Measurements from ENCODE around the gene ARHGAP22. TPM values are rescaled to one million over a fixed set of nuclear protein-coding genes. Genes with fewer than 3 reads are reported as not detected.

ARHGAP22 gene
- total RNA-seq, 1 donor from 2014 or later: 0.82 TPM

GRCh38 chr10:48478469-48478868 lies 126.4 kb downstream of the ARHGAP22 start:
- no peaks in the 10 kb centered on the region for H3K9me3 Mint-ChIP-seq
- H3K27ac Mint-ChIP-seq: no peak overlapping the region
- DNase-seq (no peak), ATAC-seq (ENCODE audit: low read depth) (no peak)
- TF ChIP-seq, protein P1, sequence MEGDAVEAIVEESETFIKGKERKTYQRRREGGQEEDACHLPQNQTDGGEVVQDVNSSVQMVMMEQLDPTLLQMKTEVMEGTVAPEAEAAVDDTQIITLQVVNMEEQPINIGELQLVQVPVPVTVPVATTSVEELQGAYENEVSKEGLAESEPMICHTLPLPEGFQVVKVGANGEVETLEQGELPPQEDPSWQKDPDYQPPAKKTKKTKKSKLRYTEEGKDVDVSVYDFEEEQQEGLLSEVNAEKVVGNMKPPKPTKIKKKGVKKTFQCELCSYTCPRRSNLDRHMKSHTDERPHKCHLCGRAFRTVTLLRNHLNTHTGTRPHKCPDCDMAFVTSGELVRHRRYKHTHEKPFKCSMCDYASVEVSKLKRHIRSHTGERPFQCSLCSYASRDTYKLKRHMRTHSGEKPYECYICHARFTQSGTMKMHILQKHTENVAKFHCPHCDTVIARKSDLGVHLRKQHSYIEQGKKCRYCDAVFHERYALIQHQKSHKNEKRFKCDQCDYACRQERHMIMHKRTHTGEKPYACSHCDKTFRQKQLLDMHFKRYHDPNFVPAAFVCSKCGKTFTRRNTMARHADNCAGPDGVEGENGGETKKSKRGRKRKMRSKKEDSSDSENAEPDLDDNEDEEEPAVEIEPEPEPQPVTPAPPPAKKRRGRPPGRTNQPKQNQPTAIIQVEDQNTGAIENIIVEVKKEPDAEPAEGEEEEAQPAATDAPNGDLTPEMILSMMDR (IDR thresholded peaks at IDR 0.05): no peak
- ChIA-PET POLR2A (no interaction called here), CTCF (no interaction called here)
- no peaks in the 10 kb centered on the region for H3K4me1 Mint-ChIP-seq
- intact Hi-C loops (cut with micrococcal nuclease): no loop called here
- H3K27me3 Mint-ChIP-seq: peaks cover 10% of the 10 kb centered on the region
- no peaks in the 10 kb centered on the region for H3K36me3 Mint-ChIP-seq (ENCODE audit: low read depth)
- H3K4me3 Mint-ChIP-seq: no peak overlapping the region

DNA sequence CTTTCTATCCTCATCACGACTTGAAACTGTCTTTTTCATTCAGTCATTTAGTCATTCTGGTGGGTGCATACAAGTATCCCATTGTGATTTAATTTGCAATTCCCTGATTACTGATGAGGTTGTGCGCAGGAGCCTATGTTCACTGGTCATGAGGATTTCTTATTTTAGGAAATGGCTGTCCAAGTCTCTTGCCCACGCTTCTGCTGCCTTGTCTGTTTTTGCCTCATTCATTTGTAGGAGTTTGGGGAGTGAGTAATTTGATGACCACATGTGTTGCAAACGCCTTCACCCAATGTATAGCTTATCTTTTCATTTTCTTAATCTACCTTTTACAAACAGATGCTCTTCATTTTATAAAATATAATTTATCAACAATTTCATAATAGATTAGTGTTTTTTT lies 127.3 kb downstream of the ARHGAP22 start:
- Mint-ChIP-seq H3K9me3 (no peaks in the 10 kb centered on the region), H3K36me3 (ENCODE audit: low read depth) (no peaks in the 10 kb centered on the region), H3K4me1 (no peaks in the 10 kb centered on the region), H3K27me3 (peaks cover 10% of the 10 kb centered on the region), H3K27ac (no peak overlapping the region), H3K4me3 (no peak overlapping the region)
- ChIA-PET CTCF (no interaction called here), POLR2A (no interaction called here)
- intact Hi-C loops (cut with micrococcal nuclease): no loop called here
- TF ChIP-seq, protein P1 (IDR thresholded peaks at IDR 0.05): no peak
- ATAC-seq (ENCODE audit: low read depth) (no peak), DNase-seq (no peak)

DNA sequence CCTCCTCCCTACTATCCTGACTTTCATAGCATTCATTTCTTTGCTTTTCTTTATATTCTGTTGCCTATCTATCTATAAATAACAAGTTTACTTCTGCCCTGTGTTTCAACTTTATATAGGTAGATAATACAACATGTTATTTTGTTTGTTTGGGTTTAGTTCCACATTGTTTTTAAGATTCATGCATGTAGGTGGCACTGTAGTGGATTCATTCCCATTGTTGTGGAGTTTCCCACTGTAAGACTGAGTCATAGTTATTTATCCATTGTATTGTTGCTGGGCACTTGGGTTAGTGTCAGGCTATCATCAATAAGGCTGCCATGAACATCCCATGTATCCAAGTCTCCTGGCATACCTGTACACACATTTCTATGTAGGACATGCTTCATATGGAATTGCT lies 127.7 kb downstream of the ARHGAP22 start:
- ATAC-seq (ENCODE audit: low read depth) (no peak), DNase-seq (no peak)
- peaks cover 10% of the 10 kb centered on the region for H3K27me3 Mint-ChIP-seq
- no peaks in the 10 kb centered on the region for H3K4me1 Mint-ChIP-seq
- TF ChIP-seq, protein P1 (IDR thresholded peaks at IDR 0.05): no peak
- no peaks in the 10 kb centered on the region for H3K9me3 Mint-ChIP-seq
- no peak overlapping the region for H3K27ac Mint-ChIP-seq
- ChIA-PET CTCF (no interaction called here), POLR2A (no interaction called here)
- H3K36me3 Mint-ChIP-seq (ENCODE audit: low read depth): no peaks in the 10 kb centered on the region
- intact Hi-C loops (cut with micrococcal nuclease): no loop called here
- no peak overlapping the region for H3K4me3 Mint-ChIP-seq

- TF ChIP-seq, protein P1 (IDR thresholded peaks at IDR 0.05): no peak
These were observed 128.4 kb downstream of the ARHGAP22 start for GRCh38 chr10:48476279-48476982.

DNA sequence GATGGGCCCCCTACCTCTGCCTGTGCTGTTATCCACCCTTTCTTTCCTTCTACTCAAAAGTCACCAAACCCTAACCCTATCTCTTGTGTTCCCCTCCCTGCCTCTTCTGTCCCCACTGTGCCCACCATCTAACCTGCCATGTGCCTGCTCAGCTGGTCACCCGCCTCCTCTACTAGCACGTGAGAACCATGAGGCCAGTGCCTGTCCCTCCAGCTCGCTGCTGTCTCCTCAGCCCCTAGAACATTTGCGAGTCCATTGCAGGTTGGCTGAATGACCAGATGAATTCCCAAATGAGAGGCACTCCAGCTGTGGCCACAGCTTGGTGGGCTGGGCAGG lies 129.0 kb downstream of the ARHGAP22 start:
- TF ChIP-seq, protein P1 (IDR thresholded peaks at IDR 0.05): no peak
- no peak for DNase-seq
- Mint-ChIP-seq H3K4me1 (no peaks in the 10 kb centered on the region), H3K4me3 (no peak overlapping the region), H3K27me3 (peaks cover 10% of the 10 kb centered on the region), H3K9me3 (no peaks in the 10 kb centered on the region), H3K36me3 (ENCODE audit: low read depth) (no peaks in the 10 kb centered on the region), H3K27ac (no peak overlapping the region)
- ATAC-seq (ENCODE audit: low read depth): no peak
- intact Hi-C loops (cut with micrococcal nuclease): no loop called here
- ChIA-PET CTCF (no interaction called here), POLR2A (no interaction called here)

More at GRCh38 chr10:48476279-48476982, 128.4 kb downstream of the ARHGAP22 start:
- Mint-ChIP-seq H3K9me3 (no peaks in the 10 kb centered on the region), H3K4me3 (no peak overlapping the region), H3K27ac (no peak overlapping the region), H3K27me3 (peaks cover 10% of the 10 kb centered on the region), H3K36me3 (ENCODE audit: low read depth) (no peaks in the 10 kb centered on the region), H3K4me1 (no peaks in the 10 kb centered on the region)
- POLR2A ChIA-PET: no interaction called here
- DNase-seq (peak; percentile 7), ATAC-seq (ENCODE audit: low read depth) (no peak)
- CTCF ChIA-PET: no interaction called here
- intact Hi-C loops (cut with micrococcal nuclease): no loop called here

Data from activated B cell treated with CpG ODN at 0.5 μM for 24 hours (primary cell).